Gastroesophageal sphincter (tissue), 4 donors: ENCODE measurements around the gene TREH. TPM values are rescaled to one million over a fixed set of nuclear protein-coding genes. Genes with fewer than 3 reads are reported as not detected.

Experiments
- ATAC-seq: fragments of 150-250 bp; one replicate; pipeline ENCODE4 v1.9.1; 2016; ENCODE audit warnings: mild to moderate bottlenecking, moderate library complexity
- H3K27ac ChIP-seq, 4 donors: fragments of 200-600 bp; sonication (generic) in 3 of 4; 1 replicate in 3 of 4; 2 replicates in 1 of 4; pipeline ENCODE4 v1.5.1; 2016 to 2019
- H3K27me3 ChIP-seq: fragments of 200-600 bp; sonication (generic); one replicate; pipeline ENCODE4 v1.5.1; 2019
- H3K36me3 ChIP-seq, 2 donors: fragments of 200-600 bp; sonication (generic); one replicate each; pipeline ENCODE4 v1.5.1; 2019; ENCODE audit warnings: control low read depth in 1 of 2
- H3K4me1 ChIP-seq, 3 donors: fragments of 200-600 bp; sonication (generic); 1 replicate in 2 of 3; 2 replicates in 1 of 3; pipeline ENCODE4 v1.5.1; 2016 to 2019; ENCODE audit warnings: control low read depth in 2 of 3
- H3K4me3 ChIP-seq, 2 donors: fragments of 200-600 bp; sonication (generic); one replicate each; pipeline ENCODE4 v1.5.1; 2019; ENCODE audit warnings: mild to moderate bottlenecking in 1 of 2, moderate library complexity in 1 of 2
- H3K9me3 ChIP-seq, 3 donors: fragments of 200-600 bp; sonication (generic); one replicate each; pipeline ENCODE4 v1.5.1; 2017 to 2019; ENCODE audit warnings: control low read depth in 2 of 3
- EP300 ChIP-seq: sonication (generic); formaldehyde crosslinking; IDR thresholded peaks from one replicate; pipeline ENCODE4 v1.6.1; 2017; ENCODE audit warnings: antibody characterized with exemption, mild to moderate bottlenecking
- POLR2A ChIP-seq, 2 donors: fragments of 450-650 bp; IDR thresholded peaks; one replicate each; pipeline ENCODE4 v1.6.1; 2017; ENCODE audit warnings: antibody characterized with exemption in 2 of 2, mild to moderate bottlenecking in 2 of 2, moderate library complexity in 1 of 2
- POLR2AphosphoS5 ChIP-seq: sonication (generic); formaldehyde crosslinking; IDR thresholded peaks from one replicate; pipeline ENCODE4 v1.6.1; 2017; ENCODE audit warnings: antibody characterized with exemption
- WGBS, 2 donors: methylation state at CpG; one replicate each; pipeline ENCODE4 v1.1.5; 2018; ENCODE audit warnings: low coverage in 1 of 2; 5-methylcytosine and 5-hydroxymethylcytosine counted together
- total RNA-seq, 4 donors: library from RNA; depleted of rRNA; stranded (reverse); fragments of >200 nt; gene quantifications; one replicate each; pipeline ENCODE4 v1.1.0, GENCODE V29; 2016
- TF ChIP-seq, protein P1 (sequence below), 4 experiments: fragments of 200-600 bp in 2 of 4; fragments of 450-650 bp in 2 of 4; sonication (generic) in 1 of 4; IDR thresholded peaks; one replicate each; pipeline ENCODE4 v1.5.1; 2017 to 2019; ENCODE audit warnings: antibody characterized with exemption in 4 of 4, mild to moderate bottlenecking in 2 of 4, moderate library complexity in 2 of 4

TREH gene
- total RNA-seq, 4 donors from 2014 or later, result not detected

DNA sequence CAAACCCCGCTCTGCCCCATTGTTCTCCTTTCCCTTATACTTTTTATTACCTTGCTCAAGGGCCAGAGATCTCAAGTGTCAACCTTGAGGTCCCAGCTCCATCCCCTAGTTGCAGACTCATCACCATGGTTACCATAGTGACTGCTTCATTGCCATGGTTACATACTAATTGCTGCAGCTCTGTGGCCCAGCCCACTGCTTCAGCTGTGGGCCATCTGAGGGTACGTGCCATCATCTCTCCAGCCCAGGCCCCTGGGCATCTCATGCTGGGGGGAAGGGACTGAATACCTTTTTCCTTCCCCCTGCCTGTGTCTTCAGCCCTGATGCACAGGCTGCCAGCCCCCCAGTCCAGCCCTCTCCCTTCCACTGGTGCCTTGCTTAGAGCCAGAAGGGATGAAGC, 22.2 kb downstream of the TREH start:
- 90 to 100% methylated on average over 2 of the region's 2 CpGs for whole genome bisulfite sequencing, 2 donors
- no peak overlapping the region for H3K4me3 ChIP-seq
- TF ChIP-seq, protein P1, sequence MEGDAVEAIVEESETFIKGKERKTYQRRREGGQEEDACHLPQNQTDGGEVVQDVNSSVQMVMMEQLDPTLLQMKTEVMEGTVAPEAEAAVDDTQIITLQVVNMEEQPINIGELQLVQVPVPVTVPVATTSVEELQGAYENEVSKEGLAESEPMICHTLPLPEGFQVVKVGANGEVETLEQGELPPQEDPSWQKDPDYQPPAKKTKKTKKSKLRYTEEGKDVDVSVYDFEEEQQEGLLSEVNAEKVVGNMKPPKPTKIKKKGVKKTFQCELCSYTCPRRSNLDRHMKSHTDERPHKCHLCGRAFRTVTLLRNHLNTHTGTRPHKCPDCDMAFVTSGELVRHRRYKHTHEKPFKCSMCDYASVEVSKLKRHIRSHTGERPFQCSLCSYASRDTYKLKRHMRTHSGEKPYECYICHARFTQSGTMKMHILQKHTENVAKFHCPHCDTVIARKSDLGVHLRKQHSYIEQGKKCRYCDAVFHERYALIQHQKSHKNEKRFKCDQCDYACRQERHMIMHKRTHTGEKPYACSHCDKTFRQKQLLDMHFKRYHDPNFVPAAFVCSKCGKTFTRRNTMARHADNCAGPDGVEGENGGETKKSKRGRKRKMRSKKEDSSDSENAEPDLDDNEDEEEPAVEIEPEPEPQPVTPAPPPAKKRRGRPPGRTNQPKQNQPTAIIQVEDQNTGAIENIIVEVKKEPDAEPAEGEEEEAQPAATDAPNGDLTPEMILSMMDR (IDR thresholded peaks at IDR 0.05), result no peak
- no peak for TF ChIP-seq EP300
- no peak for TF ChIP-seq POLR2AphosphoS5
- TF ChIP-seq POLR2A (IDR thresholded peaks at IDR 0.05), result no peak

GRCh38 chr11:118656563-118657165, 22.8 kb downstream of the TREH start:
- Histone ChIP-seq H3K36me3 (peaks cover 0 to 67% of the 10 kb centered on the region in 2 donors), H3K27ac (no peak overlapping the region), H3K4me1 (peaks cover 0 to 31% (median 10%) of the 10 kb centered on the region in 3 donors), H3K4me3 (no peak overlapping the region), H3K9me3 (no peaks in the 10 kb centered on the region), H3K27me3 (peaks cover 13% of the 10 kb centered on the region)
- ATAC-seq, result no peak
- TF ChIP-seq EP300 (no peak), POLR2A (IDR thresholded peaks at IDR 0.05) (no peak), POLR2AphosphoS5 (no peak)
- TF ChIP-seq, protein P1 (IDR thresholded peaks at IDR 0.05), result no peak
- WGBS, 2 donors, result 40 to 87% methylated on average over 1 to 3 of the region's 5 CpGs

More for the DNA sequence above, 22.2 kb downstream of the TREH start:
- H3K27me3 ChIP-seq, result peaks cover 17% of the 10 kb centered on the region
- H3K4me1 ChIP-seq, result peaks cover 0 to 25% (median 10%) of the 10 kb centered on the region in 3 donors
- no peak overlapping the region for H3K27ac ChIP-seq
- ATAC-seq, result no peak
- no peaks in the 10 kb centered on the region for H3K9me3 ChIP-seq
- H3K36me3 ChIP-seq, result peaks cover 0 to 61% of the 10 kb centered on the region in 2 donors

- H3K9me3 ChIP-seq, result no peaks in the 10 kb centered on the region
- H3K4me3 ChIP-seq, result no peak overlapping the region
- WGBS, 2 donors, result 61% methylated on average over 4 of the region's 7 CpGs; no CpG with 5 or more reads in 1 of the 2 donors
- H3K27me3 ChIP-seq, result peaks cover 7% of the 10 kb centered on the region
- no peak for ATAC-seq
- no peak for TF ChIP-seq EP300
- no peak for TF ChIP-seq POLR2AphosphoS5
- TF ChIP-seq, protein P1 (IDR thresholded peaks at IDR 0.05), result no peak
- TF ChIP-seq POLR2A (IDR thresholded peaks at IDR 0.05), result no peak
- H3K36me3 ChIP-seq, result peaks cover 0 to 77% of the 10 kb centered on the region in 2 donors
- no peak overlapping the region for H3K27ac ChIP-seq
- H3K4me1 ChIP-seq, result peaks cover 0 to 31% (median 10%) of the 10 kb centered on the region in 3 donors
Measured at GRCh38 chr11:118655486-118656190, 23.8 kb downstream of the TREH start.

DNA sequence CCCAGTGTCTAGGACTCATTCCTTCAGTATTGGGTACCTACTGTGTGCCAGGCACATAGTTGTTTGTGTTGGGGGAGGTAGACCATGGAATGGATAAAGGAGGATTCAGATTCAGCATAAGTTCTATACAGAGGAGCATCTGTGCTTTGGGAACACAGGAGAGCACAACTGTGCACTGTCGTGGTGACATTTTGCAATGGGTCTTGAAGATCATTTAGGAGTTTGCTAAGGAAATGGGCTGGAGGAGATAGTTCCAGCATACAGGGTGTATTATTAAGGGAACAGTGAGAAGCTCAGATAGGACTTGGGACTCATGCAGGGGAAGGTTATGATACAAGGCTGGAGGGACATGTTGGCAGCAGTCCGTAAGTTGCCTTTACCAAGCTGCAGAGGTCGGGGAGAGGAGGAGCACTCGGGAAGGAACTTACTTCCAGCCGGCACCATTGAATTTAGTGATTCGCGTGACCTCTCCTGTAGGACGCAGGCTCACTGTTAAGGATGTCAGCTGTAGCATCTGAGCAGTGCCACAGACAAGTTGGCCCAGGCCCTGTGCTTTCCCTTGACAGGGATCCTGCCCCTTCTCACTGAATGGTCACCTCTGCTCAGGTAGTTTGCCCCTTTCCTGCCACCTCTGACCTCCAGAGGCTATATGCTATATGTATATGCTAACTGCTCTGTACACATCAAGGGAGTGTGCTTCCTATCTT, 25.6 kb downstream of the TREH start:
- H3K4me3 ChIP-seq, result no peak overlapping the region
- WGBS, 2 donors, result 82% methylated on average over 7 to 8 of the region's 8 CpGs
- H3K36me3 ChIP-seq, result peaks cover 0 to 95% of the 10 kb centered on the region in 2 donors
- peaks cover 0 to 18% (median 0%) of the 10 kb centered on the region in 3 donors for H3K4me1 ChIP-seq
- no peak overlapping the region for H3K27ac ChIP-seq
- TF ChIP-seq EP300 (no peak), POLR2A (IDR thresholded peaks at IDR 0.05) (no peak), POLR2AphosphoS5 (no peak)
- TF ChIP-seq, protein P1 (IDR thresholded peaks at IDR 0.05), result no peak
- H3K27me3 ChIP-seq, result no peaks in the 10 kb centered on the region
- H3K9me3 ChIP-seq, result no peaks in the 10 kb centered on the region
- ATAC-seq, result no peak
